Measurements from ENCODE around the gene DOCK11. TPM values are rescaled to one million over a fixed set of nuclear protein-coding genes. Genes with fewer than 3 reads are reported as not detected.

Gene DOCK11
- total RNA-seq, 2 donors from 2014 or later, result 4.9 to 15.8 TPM

DNA sequence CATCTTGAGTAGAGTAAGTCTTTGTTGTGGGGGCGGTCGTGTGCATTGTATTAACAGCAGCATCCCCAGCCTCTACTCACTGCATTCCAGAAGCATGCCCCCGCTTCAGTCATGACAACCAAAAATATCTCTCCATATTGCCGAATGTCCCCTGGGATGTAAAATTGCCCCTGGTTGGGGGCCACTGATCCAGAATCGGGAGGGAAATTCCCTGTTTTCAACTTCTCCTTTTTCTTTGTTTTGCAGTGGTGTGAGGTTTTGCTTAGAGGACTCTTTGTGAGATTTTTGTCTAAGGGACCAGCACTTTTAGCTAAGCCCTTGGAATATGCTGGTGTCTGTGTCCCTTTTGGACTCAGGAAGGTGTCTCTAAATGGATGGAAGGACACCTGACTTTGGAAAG lies 228.8 kb downstream of the DOCK11 start:
- no peaks in the 10 kb centered on the region for H3K27me3 ChIP-seq
- TF ChIP-seq CTCF (IDR thresholded peaks at IDR 0.05) (no peak), POLR2A (IDR thresholded peaks at IDR 0.05) (no peak)
- no peak overlapping the region for H3K4me3 ChIP-seq
- intact Hi-C loops (cut with DNase I), result no loop called here
- ATAC-seq, result no peak
- peaks cover 23% of the 10 kb centered on the region for H3K4me1 ChIP-seq
- WGBS, 2 donors, result 94 to 96% methylated on average over 5 of the region's 5 CpGs
- no peaks in the 10 kb centered on the region for H3K36me3 ChIP-seq (replicated peaks in 1 of 2; ENCODE audit: insufficient read depth in 1 of 2, low read depth in 2 of 2)
- peak overlapping the region in 1 of 4 donors; percentile 18 for H3K27ac ChIP-seq
- DNase-seq, result no peak
- H3K9me3 ChIP-seq, result no peaks in the 10 kb centered on the region

- ATAC-seq, result no peak
- H3K27me3 ChIP-seq, result no peaks in the 10 kb centered on the region
- H3K4me1 ChIP-seq, result peaks cover 28% of the 10 kb centered on the region
- TF ChIP-seq CTCF (IDR thresholded peaks at IDR 0.05) (no peak), POLR2A (IDR thresholded peaks at IDR 0.05) (no peak)
- intact Hi-C loops (cut with DNase I), result no loop called here
- H3K4me3 ChIP-seq, result no peak overlapping the region
- no peaks in the 10 kb centered on the region for H3K36me3 ChIP-seq (replicated peaks in 1 of 2; ENCODE audit: insufficient read depth in 1 of 2, low read depth in 2 of 2)
- peak overlapping the region in 1 of 4 donors; percentile 18 for H3K27ac ChIP-seq
- WGBS, 2 donors, result 73 to 91% methylated on average over 7 of the region's 7 CpGs
- DNase-seq, result no peak
- H3K9me3 ChIP-seq, result no peaks in the 10 kb centered on the region
These were observed 229.2 kb downstream of the DOCK11 start for GRCh38 chrX:118724775-118725174.

DNA sequence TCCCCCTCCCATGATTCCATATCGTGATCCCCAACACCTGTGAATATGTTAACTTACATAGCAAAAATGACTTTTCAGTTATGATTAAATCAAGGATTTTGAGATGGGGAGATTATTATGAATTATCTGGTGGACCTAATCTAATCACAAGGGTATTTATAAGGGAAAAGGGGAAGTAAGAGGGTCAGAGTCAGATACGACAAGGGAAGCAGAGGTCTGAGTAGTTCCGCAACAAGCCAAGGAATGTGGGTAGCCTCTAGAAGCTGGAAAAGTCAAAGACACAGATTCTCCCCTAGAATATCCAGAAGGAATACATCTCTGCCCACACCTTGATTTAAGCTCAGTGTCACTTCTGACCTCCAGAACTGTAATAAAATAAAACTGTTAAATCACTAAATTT lies 230.8 kb downstream of the DOCK11 start:
- no peak overlapping the region for H3K4me3 ChIP-seq
- no peaks in the 10 kb centered on the region for H3K9me3 ChIP-seq
- ATAC-seq (no peak), DNase-seq (no peak)
- WGBS, 2 donors, result 53 to 70% methylated on average over 3 of the region's 3 CpGs
- H3K4me1 ChIP-seq, result peaks cover 38% of the 10 kb centered on the region
- no peaks in the 10 kb centered on the region for H3K27me3 ChIP-seq
- TF ChIP-seq POLR2A (IDR thresholded peaks at IDR 0.05) (no peak), CTCF (IDR thresholded peaks at IDR 0.05) (no peak)
- H3K27ac ChIP-seq, result peak overlapping the region; percentile 64 to 97 (median 94)
- intact Hi-C loops (cut with DNase I), result no loop called here
- H3K36me3 ChIP-seq (replicated peaks in 1 of 2; ENCODE audit: insufficient read depth in 1 of 2, low read depth in 2 of 2), result no peaks in the 10 kb centered on the region

- WGBS, 2 donors, result 3 to 5% methylated on average over 3 to 18 of the region's 56 CpGs
- intact Hi-C loops (cut with DNase I), result no loop called here
- Histone ChIP-seq H3K4me3 (peak within 1 kb of the TSS in 1 of 2 donors; percentile 27), H3K36me3 (replicated peaks in 1 of 2; ENCODE audit: insufficient read depth in 1 of 2, low read depth in 2 of 2) (no peaks in the 10 kb centered on the region), H3K9me3 (no peaks in the 10 kb centered on the region), H3K27ac (peak within 1 kb of the TSS; percentile 92 to 97 (median 94)), H3K4me1 (peaks cover 38% of the 10 kb centered on the region), H3K27me3 (no peaks in the 10 kb centered on the region)
- TF ChIP-seq POLR2A (IDR thresholded peaks at IDR 0.05) (peak; percentile 70 to 79 (median 71)), CTCF (IDR thresholded peaks at IDR 0.05) (no peak)
- ATAC-seq (peak; percentile 92), DNase-seq (peak; percentile 85 to 92 (median 90))
These were observed 231.5 kb downstream of the DOCK11 start, which contains the start of gene IL13RA1 for GRCh38 chrX:118726887-118727685. Gene IL13RA1 (plus strand): TSS chrX:118727606. CDS start chrX:118727639, 33 bp downstream.

All from body of pancreas (tissue), 4 donors.